ENCODE measurements around the gene BCL11A.

DNA sequence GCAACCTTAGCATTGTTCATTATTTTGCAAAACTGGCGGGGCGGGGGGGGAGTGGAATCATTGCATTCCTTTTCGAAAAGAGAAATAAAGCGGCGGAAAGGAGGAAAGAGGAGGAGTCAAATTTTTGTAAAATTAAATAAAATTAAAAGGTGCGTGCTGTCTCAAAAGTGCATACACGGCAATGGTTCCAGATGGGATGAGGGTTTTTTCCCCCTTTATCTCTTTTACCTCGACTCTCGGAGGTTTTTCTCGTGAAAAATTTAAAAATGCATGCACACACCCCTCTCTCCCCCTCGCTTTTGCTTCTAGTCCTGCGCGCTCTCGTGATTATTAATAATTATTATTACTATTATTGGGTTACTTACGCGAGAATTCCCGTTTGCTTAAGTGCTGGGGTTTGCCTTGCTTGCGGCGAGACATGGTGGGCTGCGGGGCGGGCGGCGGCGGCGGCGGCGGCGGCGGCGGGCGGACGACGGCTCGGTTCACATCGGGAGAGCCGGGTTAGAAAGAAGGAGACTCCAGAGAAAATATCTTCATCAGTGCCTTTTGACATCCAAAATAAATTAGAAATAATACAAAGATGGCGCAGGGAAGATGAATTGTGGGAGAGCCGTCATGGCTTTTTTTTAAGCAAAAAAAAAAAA is 481 bp downstream of the BCL11A start:
- TF ChIP-seq, protein P1, sequence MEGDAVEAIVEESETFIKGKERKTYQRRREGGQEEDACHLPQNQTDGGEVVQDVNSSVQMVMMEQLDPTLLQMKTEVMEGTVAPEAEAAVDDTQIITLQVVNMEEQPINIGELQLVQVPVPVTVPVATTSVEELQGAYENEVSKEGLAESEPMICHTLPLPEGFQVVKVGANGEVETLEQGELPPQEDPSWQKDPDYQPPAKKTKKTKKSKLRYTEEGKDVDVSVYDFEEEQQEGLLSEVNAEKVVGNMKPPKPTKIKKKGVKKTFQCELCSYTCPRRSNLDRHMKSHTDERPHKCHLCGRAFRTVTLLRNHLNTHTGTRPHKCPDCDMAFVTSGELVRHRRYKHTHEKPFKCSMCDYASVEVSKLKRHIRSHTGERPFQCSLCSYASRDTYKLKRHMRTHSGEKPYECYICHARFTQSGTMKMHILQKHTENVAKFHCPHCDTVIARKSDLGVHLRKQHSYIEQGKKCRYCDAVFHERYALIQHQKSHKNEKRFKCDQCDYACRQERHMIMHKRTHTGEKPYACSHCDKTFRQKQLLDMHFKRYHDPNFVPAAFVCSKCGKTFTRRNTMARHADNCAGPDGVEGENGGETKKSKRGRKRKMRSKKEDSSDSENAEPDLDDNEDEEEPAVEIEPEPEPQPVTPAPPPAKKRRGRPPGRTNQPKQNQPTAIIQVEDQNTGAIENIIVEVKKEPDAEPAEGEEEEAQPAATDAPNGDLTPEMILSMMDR (IDR thresholded peaks at IDR 0.05) = no peak
- no peak for TF ChIP-seq POLR2A (IDR thresholded peaks at IDR 0.05)
